Stomach smooth muscle (tissue), 2 donors: ENCODE data around the gene NBL1.
"Not testable (repeated sequence)": the region's sequence is repeated elsewhere in the genome, so short reads cannot be mapped to it uniquely, and the experiment has no call there.

Experiments
- H3K27ac ChIP-seq: one replicate; pipeline ENCODE4 v1.7.0; 2013; ENCODE audit warnings: mild to moderate bottlenecking, low read length, inconsistent platforms
- H3K27me3 ChIP-seq, 2 donors: one replicate each; pipeline ENCODE4 v1.7.0; 2013; ENCODE audit warnings: low read length in 2 of 2; ENCODE audit not compliant: insufficient read depth in 2 of 2, control insufficient read depth in 1 of 2
- H3K36me3 ChIP-seq, 2 donors: one replicate each; pipeline ENCODE4 v1.7.0; 2013; ENCODE audit warnings: low read length in 2 of 2; ENCODE audit not compliant: control insufficient read depth in 2 of 2, insufficient read depth in 2 of 2
- H3K4me1 ChIP-seq: one replicate; pipeline ENCODE4 v1.7.0; 2013; ENCODE audit warnings: low read length; ENCODE audit not compliant: control insufficient read depth, insufficient read depth
- H3K4me3 ChIP-seq, 2 donors: one replicate each; pipeline ENCODE4 v1.7.0; 2013; ENCODE audit warnings: low read length in 2 of 2
- H3K9ac ChIP-seq, 2 donors: one replicate each; pipeline ENCODE4 v1.7.0; 2013; ENCODE audit warnings: low read length in 2 of 2, mild to moderate bottlenecking in 1 of 2
- H3K9me3 ChIP-seq, 2 donors: one replicate each; pipeline ENCODE4 v1.7.0; 2013; ENCODE audit warnings: low read length in 2 of 2; ENCODE audit not compliant: control insufficient read depth in 2 of 2
- donor health status: healthy.
- donor health status: Pancreatic carcinoma.

NBL1 gene

GRCh38 chr1:19622204-19622603, 21.9 kb upstream of the NBL1 start:
- Histone ChIP-seq H3K36me3 (peaks cover 9 to 34% of the 10 kb centered on the region in 2 donors), H3K27ac (no peak overlapping the region), H3K27me3 (no peaks in the 10 kb centered on the region), H3K4me3 (no peak overlapping the region), H3K9me3 (no peaks in the 10 kb centered on the region), H3K4me1 (peaks cover 25% of the 10 kb centered on the region), H3K9ac (no peak overlapping the region)

DNA sequence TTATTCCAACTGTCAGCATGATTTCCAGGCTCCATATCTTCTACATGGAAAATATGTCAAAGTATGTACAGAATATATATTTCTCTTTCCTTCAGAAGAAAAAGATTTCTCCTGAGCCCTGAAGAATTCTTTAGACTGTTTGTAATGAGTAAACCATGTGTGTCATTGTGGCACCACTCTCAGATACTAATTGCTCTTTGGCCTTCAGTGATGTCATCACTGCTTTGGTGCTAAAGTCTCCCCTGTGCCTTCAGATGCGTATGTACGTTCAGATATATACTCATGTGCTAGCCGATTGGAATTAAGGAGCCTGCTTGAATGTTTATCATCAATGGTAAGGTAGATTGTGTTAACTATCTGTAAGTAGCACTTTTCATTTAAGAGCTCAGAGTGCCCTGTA, 20.6 kb upstream of the NBL1 start:
- peaks cover 14 to 38% of the 10 kb centered on the region in 2 donors for H3K36me3 ChIP-seq
- H3K27me3 ChIP-seq: no peaks in the 10 kb centered on the region
- H3K27ac ChIP-seq: no peak overlapping the region
- H3K9me3 ChIP-seq: no peaks in the 10 kb centered on the region
- H3K4me1 ChIP-seq: peaks cover 22% of the 10 kb centered on the region
- no peak overlapping the region for H3K9ac ChIP-seq
- H3K4me3 ChIP-seq: no peak overlapping the region

- Histone ChIP-seq H3K9me3 (no peaks in the 10 kb centered on the region), H3K4me3 (no peak overlapping the region), H3K9ac (no peak overlapping the region), H3K27ac (no peak overlapping the region), H3K36me3 (peaks cover 14 to 43% of the 10 kb centered on the region in 2 donors), H3K4me1 (peaks cover 11% of the 10 kb centered on the region), H3K27me3 (no peaks in the 10 kb centered on the region)
These were observed 18.7 kb upstream of the NBL1 start for GRCh38 chr1:19625291-19625937.

DNA sequence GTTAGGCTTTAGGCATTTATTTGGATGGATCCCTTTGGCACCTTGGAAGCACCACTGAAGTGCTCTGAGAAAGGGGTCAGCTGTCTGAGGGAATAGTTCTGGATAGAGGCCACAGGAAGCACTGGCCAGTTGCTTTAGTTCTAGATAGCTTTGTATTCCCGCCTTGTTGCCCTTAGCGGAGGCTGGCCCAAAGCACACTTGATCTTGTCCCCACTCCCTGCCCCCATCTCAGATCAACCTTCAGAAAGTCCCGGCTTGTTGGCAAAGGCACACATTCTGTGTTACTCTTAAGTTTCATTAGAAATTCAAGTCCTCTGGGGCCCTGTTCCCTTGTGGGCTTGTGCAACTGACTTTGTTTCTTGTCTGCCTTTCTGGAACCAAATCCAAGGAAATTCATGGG, 15.2 kb upstream of the NBL1 start:
- Histone ChIP-seq H3K9me3 (no peaks in the 10 kb centered on the region), H3K9ac (no peak overlapping the region), H3K27ac (no peak overlapping the region), H3K27me3 (no peaks in the 10 kb centered on the region), H3K36me3 (peaks cover 14 to 34% of the 10 kb centered on the region in 2 donors), H3K4me1 (peaks cover 8% of the 10 kb centered on the region), H3K4me3 (no peak overlapping the region)

DNA sequence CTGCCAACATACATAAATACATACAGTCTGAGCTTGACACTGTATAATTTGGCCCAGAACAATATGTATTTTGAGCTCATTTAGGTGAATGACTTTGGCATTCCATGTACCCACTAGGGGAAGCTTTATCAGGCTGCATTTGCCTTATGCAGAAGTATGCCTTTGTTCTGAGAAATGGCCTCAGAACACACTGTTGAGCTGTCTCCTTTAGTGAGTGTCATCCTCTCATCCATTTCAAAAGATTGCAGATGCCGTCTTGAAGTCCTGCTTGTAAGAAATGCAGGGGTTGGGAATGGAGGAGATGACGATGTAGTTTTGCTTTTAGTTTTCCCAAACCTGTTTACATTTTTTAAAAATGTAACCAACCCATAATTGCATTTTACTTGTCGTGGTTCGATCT, 14.8 kb upstream of the NBL1 start:
- no peak overlapping the region for H3K4me3 ChIP-seq
- peaks cover 14 to 32% of the 10 kb centered on the region in 2 donors for H3K36me3 ChIP-seq
- no peak overlapping the region for H3K27ac ChIP-seq
- H3K9me3 ChIP-seq: no peaks in the 10 kb centered on the region
- H3K9ac ChIP-seq: no peak overlapping the region
- peaks cover 8% of the 10 kb centered on the region for H3K4me1 ChIP-seq
- H3K27me3 ChIP-seq: no peaks in the 10 kb centered on the region

DNA sequence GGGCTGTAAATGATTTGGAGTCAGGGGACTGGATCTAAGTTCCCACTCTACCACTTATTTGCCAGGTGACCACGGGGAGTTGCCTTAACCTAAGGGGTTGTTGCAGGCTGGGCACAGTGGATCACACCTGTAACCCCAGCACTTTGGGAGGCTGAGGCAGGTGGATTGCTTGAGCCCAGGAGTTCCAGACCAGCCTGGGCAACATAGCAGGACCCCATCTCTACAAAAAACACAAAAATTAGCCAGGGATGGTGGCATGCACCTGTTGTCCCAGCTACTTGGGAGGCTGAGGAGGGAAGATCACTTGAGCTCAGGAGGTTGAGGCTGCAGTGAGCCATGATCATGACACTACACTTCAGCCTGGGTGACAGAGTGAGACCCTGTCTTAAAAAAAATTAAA, 13.9 kb upstream of the NBL1 start:
- H3K9ac ChIP-seq, H3K4me1 ChIP-seq, H3K27me3 ChIP-seq, H3K27ac ChIP-seq, H3K9me3 ChIP-seq, H3K4me3 ChIP-seq: not testable (repeated sequence)
- H3K36me3 ChIP-seq: peaks cover 12 to 25% of the 10 kb centered on the region in 2 donors

- Histone ChIP-seq H3K27me3 (no peaks in the 10 kb centered on the region), H3K36me3 (peaks cover 12 to 21% of the 10 kb centered on the region in 2 donors), H3K4me1 (peaks cover 7% of the 10 kb centered on the region), H3K27ac (no peak overlapping the region), H3K9ac (no peak overlapping the region), H3K9me3 (no peaks in the 10 kb centered on the region), H3K4me3 (no peak overlapping the region)
These were observed 13.3 kb upstream of the NBL1 start for GRCh38 chr1:19630720-19631395.

GRCh38 chr1:19632211-19632610, 11.9 kb upstream of the NBL1 start:
- no peaks in the 10 kb centered on the region for H3K9me3 ChIP-seq
- peaks cover 5 to 11% of the 10 kb centered on the region in 2 donors for H3K36me3 ChIP-seq
- no peaks in the 10 kb centered on the region for H3K4me1 ChIP-seq
- H3K9ac ChIP-seq: no peak overlapping the region
- no peak overlapping the region for H3K27ac ChIP-seq
- H3K27me3 ChIP-seq: no peaks in the 10 kb centered on the region
- no peak overlapping the region for H3K4me3 ChIP-seq

- H3K9me3 ChIP-seq: no peaks in the 10 kb centered on the region
- peaks cover 0 to 6% of the 10 kb centered on the region in 2 donors for H3K36me3 ChIP-seq
- no peaks in the 10 kb centered on the region for H3K27me3 ChIP-seq
- H3K4me3 ChIP-seq: no peak overlapping the region
- H3K27ac ChIP-seq: no peak overlapping the region
- H3K4me1 ChIP-seq: no peaks in the 10 kb centered on the region
- no peak overlapping the region for H3K9ac ChIP-seq
These were observed 11.0 kb upstream of the NBL1 start for GRCh38 chr1:19633106-19633505.

GRCh38 chr1:19635064-19635463, 9.0 kb upstream of the NBL1 start:
- H3K4me1 ChIP-seq, H3K9me3 ChIP-seq, H3K27me3 ChIP-seq, H3K27ac ChIP-seq, H3K4me3 ChIP-seq, H3K36me3 ChIP-seq, H3K9ac ChIP-seq: not testable (repeated sequence)

- Histone ChIP-seq H3K4me3 (no peak overlapping the region), H3K36me3 (no peaks in the 10 kb centered on the region), H3K27ac (no peak overlapping the region), H3K9ac (no peak overlapping the region), H3K4me1 (peaks cover 3% of the 10 kb centered on the region), H3K27me3 (no peaks in the 10 kb centered on the region), H3K9me3 (no peaks in the 10 kb centered on the region)
These were observed 8.5 kb upstream of the NBL1 start for GRCh38 chr1:19635646-19636045.
